IPS-20b (cell line): Measurements from ENCODE around the gene GRAP.

Source experiments
- H3K27ac ChIP-seq: one replicate; pipeline ENCODE4 v1.5.1; 2013; ENCODE audit warnings: low read length
- H3K27me3 ChIP-seq: 2 replicates; pipeline ENCODE4 v1.6.1; 2013; ENCODE audit warnings: mild to moderate bottlenecking, low read length, inconsistent platforms; ENCODE audit not compliant: insufficient read depth
- H3K36me3 ChIP-seq: 2 replicates; pipeline ENCODE4 v1.6.1; 2013; ENCODE audit warnings: low read depth, mild to moderate bottlenecking, inconsistent platforms, low read length, moderate library complexity; ENCODE audit not compliant: insufficient read depth
- H3K4me1 ChIP-seq: 2 replicates; pipeline ENCODE4 v1.6.1; 2013; ENCODE audit warnings: mild to moderate bottlenecking, control low read depth, inconsistent platforms, low read length, moderate library complexity; ENCODE audit not compliant: insufficient read depth
- H3K4me3 ChIP-seq: 2 replicates; pipeline ENCODE4 v1.5.1; 2013; ENCODE audit warnings: mild to moderate bottlenecking, low read length, inconsistent platforms
- H3K9ac ChIP-seq: 2 replicates; pipeline ENCODE4 v1.6.1; 2013; ENCODE audit warnings: low read depth, mild to moderate bottlenecking, inconsistent platforms, low read length, moderate library complexity
- H3K9me3 ChIP-seq: 2 replicates; pipeline ENCODE4 v1.6.1; 2013; ENCODE audit warnings: mild to moderate bottlenecking, low read depth, low read length, inconsistent platforms; ENCODE audit not compliant: insufficient read depth

The GRAP gene

DNA sequence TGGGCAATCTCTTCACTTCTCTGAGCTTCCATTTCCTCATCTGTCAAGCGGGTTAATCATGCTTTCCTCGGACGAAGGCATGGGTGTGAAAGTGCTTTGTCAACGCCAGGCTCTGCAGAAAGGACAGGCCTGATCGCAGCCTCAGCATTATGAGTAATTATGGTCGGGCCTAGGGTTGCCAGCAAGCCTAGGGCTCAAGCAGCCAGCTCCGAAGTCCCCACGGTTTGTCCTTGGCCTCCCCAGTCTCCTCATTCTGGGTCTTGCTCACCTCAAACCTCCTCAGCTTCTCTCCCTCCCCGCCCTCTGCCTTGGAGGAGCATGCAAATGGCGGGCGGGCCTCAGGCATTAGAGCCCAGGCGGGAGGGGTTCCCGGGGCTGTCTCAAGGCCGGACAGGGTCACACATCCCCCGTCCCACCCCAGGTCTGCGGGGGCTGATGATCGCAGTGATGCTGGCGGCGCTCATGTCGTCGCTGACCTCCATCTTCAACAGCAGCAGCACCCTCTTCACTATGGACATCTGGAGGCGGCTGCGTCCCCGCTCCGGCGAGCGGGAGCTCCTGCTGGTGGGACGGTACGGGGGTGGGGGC is 32.0 kb downstream of the GRAP start:
- Histone ChIP-seq H3K4me3 (no peak overlapping the region), H3K4me1 (no peaks in the 10 kb centered on the region), H3K9ac (no peak overlapping the region), H3K9me3 (no peaks in the 10 kb centered on the region), H3K27ac (no peak overlapping the region), H3K27me3 (no peaks in the 10 kb centered on the region), H3K36me3 (no peaks in the 10 kb centered on the region)

DNA sequence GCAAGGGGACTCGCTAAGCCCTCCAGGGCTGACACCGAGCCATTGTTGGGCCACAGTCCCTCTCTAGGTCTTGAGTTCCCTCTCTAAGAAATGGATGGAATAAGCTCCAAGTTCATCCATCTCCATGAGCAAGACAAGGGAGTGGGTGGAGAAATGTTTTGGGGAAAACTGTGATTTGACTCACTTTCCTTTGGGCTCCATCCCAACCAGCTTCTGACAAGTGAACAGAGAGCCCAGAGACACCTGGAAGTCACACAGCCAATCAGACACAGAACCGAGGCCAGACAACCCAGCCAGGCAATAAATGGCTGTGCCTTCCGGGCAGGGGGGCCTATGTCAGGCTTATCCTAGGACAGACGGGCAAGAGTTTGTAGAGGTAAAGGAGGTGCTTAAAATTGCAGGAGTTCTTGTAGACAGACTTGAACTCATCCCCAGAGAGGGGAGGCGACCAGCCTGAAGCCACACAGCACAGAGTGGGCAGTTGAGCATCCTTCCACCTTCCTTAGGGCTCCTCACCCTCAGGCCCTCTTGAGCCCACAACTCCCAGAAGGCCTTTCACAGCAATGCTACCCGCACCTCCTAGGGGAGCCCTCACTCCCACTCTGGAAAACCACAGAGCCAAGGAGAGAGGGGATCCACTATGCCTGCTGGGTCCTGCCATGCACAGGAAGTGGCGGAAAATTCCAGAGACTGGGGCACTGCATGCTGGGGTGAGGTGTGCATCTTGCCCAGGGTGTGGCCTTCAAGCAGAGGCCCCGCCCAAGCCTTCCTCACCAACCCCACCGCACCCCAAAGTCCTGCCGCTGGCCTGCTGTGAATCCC is 32.7 kb downstream of the GRAP start:
- Histone ChIP-seq H3K9ac (no peak overlapping the region), H3K27ac (no peak overlapping the region), H3K27me3 (no peaks in the 10 kb centered on the region), H3K4me3 (no peak overlapping the region), H3K4me1 (no peaks in the 10 kb centered on the region), H3K36me3 (no peaks in the 10 kb centered on the region), H3K9me3 (no peaks in the 10 kb centered on the region)

DNA sequence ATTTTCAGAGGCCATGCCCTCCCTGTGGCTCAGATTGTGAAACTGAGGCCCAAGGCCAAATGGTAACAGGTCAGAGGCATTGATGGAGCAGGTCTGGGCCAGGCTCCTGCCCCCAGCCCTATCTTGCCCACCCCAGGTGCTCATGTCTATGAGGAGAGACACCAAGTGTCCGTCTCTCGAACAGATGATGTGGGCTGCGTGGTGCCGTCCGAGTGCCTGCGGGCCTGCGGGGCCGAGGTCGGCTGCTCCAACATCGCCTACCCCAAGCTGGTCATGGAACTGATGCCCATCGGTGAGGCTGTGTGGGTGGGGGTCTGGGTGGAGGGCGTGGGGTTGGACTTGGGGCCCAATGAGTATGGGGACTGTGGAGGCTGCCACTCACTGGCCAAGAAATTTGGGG is 33.5 kb downstream of the GRAP start:
- Histone ChIP-seq H3K4me1 (no peaks in the 10 kb centered on the region), H3K27me3 (no peaks in the 10 kb centered on the region), H3K4me3 (no peak overlapping the region), H3K9me3 (no peaks in the 10 kb centered on the region), H3K9ac (no peak overlapping the region), H3K27ac (no peak overlapping the region), H3K36me3 (no peaks in the 10 kb centered on the region)

DNA sequence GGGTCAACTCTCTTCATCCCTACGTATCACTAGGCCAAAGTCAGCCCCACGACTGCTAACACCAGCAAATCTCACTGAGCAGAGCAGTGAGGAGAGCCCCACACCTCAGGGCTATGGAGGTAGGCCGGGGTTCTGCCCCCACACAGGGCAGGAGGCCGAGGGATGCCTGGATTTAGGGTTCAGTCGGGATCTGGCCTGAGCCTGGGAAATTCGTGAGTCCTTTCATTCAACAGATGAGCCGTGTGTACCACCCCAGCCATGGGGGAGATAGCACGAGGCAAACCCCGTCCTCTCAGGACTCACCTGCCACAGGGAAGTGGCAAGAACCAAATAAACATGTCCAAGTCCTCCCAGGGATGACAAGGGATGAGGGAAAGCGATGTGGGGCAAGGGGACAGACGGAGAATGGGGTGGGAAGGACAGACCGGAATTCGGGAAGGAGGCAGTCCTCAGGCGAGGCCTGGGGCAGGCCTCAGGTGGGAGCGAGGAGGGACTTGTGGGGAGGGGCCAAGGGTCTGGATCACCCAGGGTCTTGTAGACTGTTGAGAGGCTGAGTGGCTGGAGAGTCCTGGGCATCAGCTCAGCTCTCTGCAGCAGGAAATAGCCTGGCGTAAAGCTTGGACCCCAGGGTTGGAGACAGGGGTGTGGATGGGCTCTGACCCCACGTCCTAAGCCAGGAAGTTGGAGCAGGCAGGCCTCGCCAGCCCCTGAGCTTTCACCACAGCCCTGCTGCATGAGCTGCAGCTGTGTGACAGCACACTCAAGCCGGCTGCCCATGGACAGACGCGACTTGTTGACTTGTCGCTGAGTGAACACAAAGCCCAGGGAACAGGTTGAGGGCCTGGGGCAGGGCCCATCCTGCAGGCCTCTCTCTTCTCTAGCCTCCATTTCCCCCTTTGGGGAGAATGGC is 34.3 kb downstream of the GRAP start:
- H3K9me3 ChIP-seq: no peaks in the 10 kb centered on the region
- H3K4me3 ChIP-seq: no peak overlapping the region
- no peaks in the 10 kb centered on the region for H3K36me3 ChIP-seq
- H3K9ac ChIP-seq: no peak overlapping the region
- H3K27ac ChIP-seq: no peak overlapping the region
- H3K4me1 ChIP-seq: no peaks in the 10 kb centered on the region
- H3K27me3 ChIP-seq: no peaks in the 10 kb centered on the region

DNA sequence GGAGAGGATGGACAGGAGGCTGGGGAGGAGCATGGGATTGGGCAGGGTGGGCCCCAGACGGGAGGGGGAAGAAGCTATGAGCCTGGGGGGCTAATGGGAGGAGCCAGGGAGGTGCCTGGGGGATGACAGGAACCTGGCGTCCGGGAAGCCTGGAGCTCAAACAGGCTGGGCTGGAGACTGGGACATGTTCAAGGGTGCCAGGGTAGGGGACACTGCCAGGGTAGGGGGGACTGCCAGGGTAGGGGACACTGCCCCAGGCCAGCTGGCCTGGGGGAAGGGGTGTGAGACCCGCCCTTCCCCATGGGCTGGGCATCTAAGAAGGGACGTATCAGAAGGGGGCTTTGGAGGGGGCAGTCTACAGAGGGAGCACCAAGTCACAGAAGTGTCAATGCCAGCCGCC is 35.2 kb downstream of the GRAP start:
- Histone ChIP-seq H3K27me3 (no peaks in the 10 kb centered on the region), H3K4me3 (no peak overlapping the region), H3K9ac (no peak overlapping the region), H3K9me3 (no peaks in the 10 kb centered on the region; the same call in 1 of the 2 replicates), H3K4me1 (no peaks in the 10 kb centered on the region), H3K27ac (no peak overlapping the region), H3K36me3 (no peaks in the 10 kb centered on the region)

DNA sequence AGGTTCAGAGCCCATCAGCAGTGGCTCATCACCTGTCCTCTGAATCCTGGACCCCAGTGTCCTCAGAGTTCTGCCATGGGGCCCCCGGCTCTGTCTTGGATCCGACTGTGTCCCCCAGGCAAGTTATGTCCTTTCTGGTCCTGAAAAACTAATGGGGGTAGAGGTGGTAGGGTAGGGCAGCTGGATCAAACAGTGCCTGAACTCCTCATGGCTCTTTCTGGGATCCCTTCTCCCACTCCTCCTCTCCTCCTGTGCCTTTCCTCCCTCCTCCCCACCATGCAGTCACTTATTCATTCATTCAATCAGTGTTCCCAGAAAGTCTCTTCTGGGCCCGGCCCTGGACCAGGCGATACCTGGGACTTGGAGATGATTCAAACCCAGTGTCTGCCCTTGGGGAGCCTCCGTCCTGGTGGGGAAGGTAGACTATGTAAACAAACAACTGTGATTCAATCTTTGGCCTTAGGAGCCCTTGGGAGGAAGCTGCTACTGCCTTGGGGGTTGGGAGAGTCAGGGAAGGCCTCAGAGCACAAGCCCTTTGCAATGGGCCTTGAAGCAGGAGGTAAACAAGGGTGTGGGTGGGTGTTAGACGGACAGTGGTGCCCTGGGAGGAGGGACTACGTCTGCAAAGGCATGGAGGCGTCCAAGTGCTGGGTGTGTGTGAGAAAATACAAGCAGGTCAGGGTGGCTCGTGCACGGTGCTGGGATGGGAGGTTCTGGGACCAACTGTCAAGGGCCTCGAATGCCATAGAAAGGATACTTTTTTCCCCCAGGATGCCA is 35.8 kb downstream of the GRAP start:
- Histone ChIP-seq H3K9me3 (no peaks in the 10 kb centered on the region; the same call in 1 of the 2 replicates), H3K27ac (no peak overlapping the region), H3K4me1 (no peaks in the 10 kb centered on the region), H3K4me3 (no peak overlapping the region), H3K9ac (no peak overlapping the region), H3K36me3 (no peaks in the 10 kb centered on the region), H3K27me3 (no peaks in the 10 kb centered on the region)

DNA sequence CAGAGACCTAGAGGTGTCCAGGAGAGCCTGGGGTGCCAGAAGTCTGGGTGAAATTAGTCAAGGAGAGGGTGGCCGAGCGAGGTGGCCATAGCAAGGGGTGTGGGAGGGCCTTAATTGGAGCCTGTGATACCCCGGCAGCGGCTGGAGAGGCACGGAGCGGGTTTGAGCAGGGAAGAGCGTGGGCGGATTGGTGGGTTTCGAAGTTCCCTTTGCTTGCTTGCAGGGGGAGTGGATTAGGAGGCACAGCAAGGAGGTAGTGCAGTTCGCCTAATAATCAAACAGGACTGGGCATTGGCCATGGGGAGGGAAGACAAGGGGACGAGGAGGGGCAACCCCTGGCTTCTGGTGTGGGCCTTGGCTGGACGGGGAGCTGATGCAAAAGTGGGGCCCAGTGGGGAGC is 36.8 kb downstream of the GRAP start:
- Histone ChIP-seq H3K9ac (no peak overlapping the region), H3K4me3 (no peak overlapping the region), H3K4me1 (no peaks in the 10 kb centered on the region), H3K36me3 (no peaks in the 10 kb centered on the region), H3K27me3 (no peaks in the 10 kb centered on the region; the same call in 1 of the 2 replicates), H3K27ac (no peak overlapping the region), H3K9me3 (no peaks in the 10 kb centered on the region; the same call in 1 of the 2 replicates)

DNA sequence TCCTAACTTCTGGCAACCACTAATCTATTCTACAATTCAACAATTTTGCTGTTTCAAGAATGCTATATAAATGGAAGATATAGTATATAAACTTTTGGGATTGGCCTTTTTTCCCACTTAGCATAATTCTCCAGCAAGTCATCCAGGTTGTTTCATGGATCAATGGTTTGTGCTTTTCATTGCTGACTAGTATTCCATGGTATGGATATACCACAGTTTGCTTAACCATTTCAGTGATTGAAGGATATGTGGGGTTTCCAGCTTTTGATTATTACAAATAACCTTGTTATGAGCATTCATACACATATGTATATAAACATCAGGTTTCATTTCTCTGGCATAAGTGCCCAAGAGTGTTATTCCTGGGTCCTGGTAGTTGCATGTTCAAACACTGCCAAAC is 40.1 kb downstream of the GRAP start:
- no peaks in the 10 kb centered on the region; the same call in 1 of the 2 replicates for H3K9me3 ChIP-seq
- H3K4me3 ChIP-seq: no peak overlapping the region
- peaks cover 8% of the 10 kb centered on the region; the same call in 1 of the 2 replicates for H3K4me1 ChIP-seq
- H3K36me3 ChIP-seq: peaks cover 12% of the 10 kb centered on the region
- no peak overlapping the region for H3K9ac ChIP-seq
- H3K27me3 ChIP-seq: no peaks in the 10 kb centered on the region; the same call in 1 of the 2 replicates
- H3K27ac ChIP-seq: no peak overlapping the region

DNA sequence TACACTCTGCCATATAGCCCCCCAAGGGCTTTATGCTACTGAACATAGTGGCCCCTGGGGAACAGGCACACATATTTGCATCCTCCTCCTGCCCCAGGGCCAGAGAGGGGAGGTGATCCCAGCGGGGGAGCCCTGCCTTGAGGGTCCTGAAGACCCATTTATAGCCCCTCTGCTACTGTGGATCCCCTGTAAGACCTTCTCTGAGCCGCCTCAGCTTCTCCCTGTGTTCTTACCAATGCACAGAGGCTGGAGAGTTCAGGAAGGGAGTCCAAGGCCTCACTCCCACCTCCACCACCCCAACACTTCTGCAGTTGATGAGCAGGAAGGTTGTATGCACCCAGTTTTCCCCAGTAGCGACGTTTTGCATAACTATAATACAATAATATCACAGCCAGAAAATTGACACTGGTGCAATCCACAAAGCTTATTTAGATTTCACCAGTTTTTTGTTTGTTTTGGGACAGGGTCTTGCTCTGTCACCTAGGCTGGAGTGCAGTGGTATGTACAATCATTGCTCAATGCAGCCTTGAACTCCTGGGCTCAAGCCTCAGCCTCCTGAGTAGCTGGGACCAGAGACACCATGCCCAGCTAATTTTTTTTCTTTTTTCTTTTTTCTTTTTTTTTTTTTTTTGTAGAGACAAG is 40.8 kb downstream of the GRAP start:
- Histone ChIP-seq H3K36me3 (peaks cover 19% of the 10 kb centered on the region), H3K4me1 (peaks cover 10% of the 10 kb centered on the region; the same call in 1 of the 2 replicates), H3K27me3 (no peaks in the 10 kb centered on the region; the same call in 1 of the 2 replicates), H3K9me3 (no peaks in the 10 kb centered on the region; the same call in 1 of the 2 replicates), H3K9ac (no peak overlapping the region), H3K4me3 (no peak overlapping the region), H3K27ac (no peak overlapping the region)

DNA sequence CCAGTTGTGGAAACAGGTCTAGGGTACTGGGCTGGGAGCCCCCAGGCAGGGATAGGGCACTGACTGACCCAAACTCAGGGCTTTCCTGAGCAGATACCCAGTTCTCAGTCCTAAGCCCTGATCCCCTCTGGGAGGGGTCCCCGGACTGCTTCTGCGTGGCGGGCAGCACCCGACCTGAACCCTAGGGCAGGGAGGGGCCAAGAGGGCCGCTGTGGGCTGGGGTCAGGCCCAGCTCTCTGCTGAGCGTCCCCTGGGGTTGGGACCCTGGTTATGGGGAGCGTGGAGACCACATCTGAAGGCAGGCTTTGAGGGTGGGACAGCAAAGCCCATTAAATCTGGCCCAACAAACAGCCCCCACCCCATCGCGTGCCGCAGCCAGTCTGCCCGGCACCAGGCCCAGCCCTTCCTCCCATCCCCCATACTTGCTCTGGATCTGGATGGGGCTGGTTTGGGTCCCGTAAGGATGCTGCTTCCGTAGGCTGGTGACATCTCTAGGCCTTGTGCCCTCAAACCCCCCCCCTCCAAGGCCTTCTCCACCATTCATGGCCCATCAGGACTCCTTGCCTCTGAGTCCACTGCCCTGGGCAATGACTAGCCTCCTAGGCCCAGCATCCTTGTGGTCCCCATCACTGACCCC is 41.5 kb downstream of the GRAP start:
- peaks cover 10% of the 10 kb centered on the region; the same call in 1 of the 2 replicates for H3K4me1 ChIP-seq
- peak overlapping the region; percentile 5 for H3K27ac ChIP-seq
- H3K9me3 ChIP-seq: no peaks in the 10 kb centered on the region; the same call in 1 of the 2 replicates
- peak overlapping the region; percentile 83; the same call in 1 of the 2 replicates for H3K9ac ChIP-seq
- peaks cover 25% of the 10 kb centered on the region for H3K36me3 ChIP-seq
- H3K4me3 ChIP-seq: peak overlapping the region; percentile 85
- no peaks in the 10 kb centered on the region; the same call in 1 of the 2 replicates for H3K27me3 ChIP-seq
